ENCODE results near the gene UNC93B1. TPM values are rescaled to one million over a fixed set of nuclear protein-coding genes. Genes with fewer than 3 reads are reported as not detected.

UNC93B1 gene
- total and polyA plus RNA-seq, 2 of the 13 experiments (the other 11 are each of a cell fraction or from before 2014, with no cell fraction given) = 8.8 to 18.9 TPM

- 0 out of 2 replicates have a peak overlapping the region, but pooled peaks have one; percentile 11 for H3K9ac ChIP-seq (ENCODE audit: insufficient read depth, low read depth, low read length)
- no peaks in the 10 kb centered on the region for H3K27me3 ChIP-seq (ENCODE audit: control insufficient read depth in 1 of 2, insufficient read depth in 2 of 2, low read length in 2 of 2)
- ChIA-PET POLR2A (no interaction called here), CTCF (ENCODE audit: low intra/inter-chr PET ratio, low total read pairs) (no interaction called here)
- H3K4me2 ChIP-seq (ENCODE audit: low read depth, low read length) = 0 out of 2 replicates have a peak overlapping the region, but pooled peaks have one; percentile 95
- WGBS (ENCODE audit: low lambda C conversion rate) = 88% methylated on average over 18 of the region's 27 CpGs
- H3K4me3 ChIP-seq (replicated peaks in 1 of 3; ENCODE audit: insufficient read depth in 1 of 3, low read depth in 2 of 3, low read length in 3 of 3) = no peak overlapping the region
- no peak for ATAC-seq
- DNase-seq (ENCODE audit: low spot score) = no peak
- TF ChIP-seq ZNF256 (CRISPR knock-in tag; conservative IDR thresholded peaks at IDR 0.05) (no peak), ZBTB7A (CRISPR knock-in tag; IDR thresholded peaks at IDR 0.05) (no peak), PHF20 (CRISPR knock-in tag; IDR thresholded peaks at IDR 0.05) (0 out of 2 replicates have a peak, but pooled peaks have one; percentile 4), MNT (IDR thresholded peaks at IDR 0.05) (peak; percentile 41; the same call in 1 of the 2 replicates), ZNF768 (CRISPR knock-in tag; IDR thresholded peaks at IDR 0.05) (peak; percentile 60; the same call in 1 of the 2 replicates), CBFB (CRISPR knock-in tag; IDR thresholded peaks at IDR 0.05) (no peak), REST (IDR thresholded peaks at IDR 0.05; ENCODE audit: borderline replicate concordance in 1 of 2, low read depth in 1 of 2, low read length in 2 of 2) (no peak)
- no peaks in the 10 kb centered on the region for H4K20me1 ChIP-seq (ENCODE audit: insufficient read depth, low read length)
- intact Hi-C loops (cut with micrococcal nuclease; ENCODE audit: unreplicated experiment) = loop anchor here (1.0 kb wide), 1 partner anchor 9 kb away; no protein-coding TSS in a partner anchor
- BruUV-seq (replicated peaks) = no TSS peak
- no peaks in the 10 kb centered on the region for H3K36me3 ChIP-seq (replicated peaks in 1 of 2; ENCODE audit: control insufficient read depth in 1 of 2, insufficient read depth in 2 of 2, low read length in 2 of 2)
- H3K4me1 ChIP-seq (ENCODE audit: insufficient read depth, low read length) = peaks cover 75% of the 10 kb centered on the region
- H3K9me3 ChIP-seq (ENCODE audit: low read length) = no peaks in the 10 kb centered on the region
- H3K27ac ChIP-seq (ENCODE audit: extremely low read length, insufficient read depth, low read length) = peak overlapping the region; percentile 87
- no peak overlapping the region for H2AFZ ChIP-seq (ENCODE audit: low read length)
- FAIRE-seq = no peak
- in situ Hi-C loops (cut with HindIII; ENCODE audit: extremely low pct_ligation_motif_present, low pct_unique_long_range_greater_than_20kb) = no loop called here
- no peaks in the 10 kb centered on the region for H3K79me2 ChIP-seq (ENCODE audit: insufficient read depth, low read length)
Observed at GRCh38 chr11:68017980-68018729, 14.3 kb upstream of the UNC93B1 start.
